ENCODE results near the gene RAD21L1. TPM values are rescaled to one million over a fixed set of nuclear protein-coding genes. Genes with fewer than 3 reads are reported as not detected.

RAD21L1 gene
- total RNA-seq, 1 donor from 2014 or later = 1.1 TPM

DNA sequence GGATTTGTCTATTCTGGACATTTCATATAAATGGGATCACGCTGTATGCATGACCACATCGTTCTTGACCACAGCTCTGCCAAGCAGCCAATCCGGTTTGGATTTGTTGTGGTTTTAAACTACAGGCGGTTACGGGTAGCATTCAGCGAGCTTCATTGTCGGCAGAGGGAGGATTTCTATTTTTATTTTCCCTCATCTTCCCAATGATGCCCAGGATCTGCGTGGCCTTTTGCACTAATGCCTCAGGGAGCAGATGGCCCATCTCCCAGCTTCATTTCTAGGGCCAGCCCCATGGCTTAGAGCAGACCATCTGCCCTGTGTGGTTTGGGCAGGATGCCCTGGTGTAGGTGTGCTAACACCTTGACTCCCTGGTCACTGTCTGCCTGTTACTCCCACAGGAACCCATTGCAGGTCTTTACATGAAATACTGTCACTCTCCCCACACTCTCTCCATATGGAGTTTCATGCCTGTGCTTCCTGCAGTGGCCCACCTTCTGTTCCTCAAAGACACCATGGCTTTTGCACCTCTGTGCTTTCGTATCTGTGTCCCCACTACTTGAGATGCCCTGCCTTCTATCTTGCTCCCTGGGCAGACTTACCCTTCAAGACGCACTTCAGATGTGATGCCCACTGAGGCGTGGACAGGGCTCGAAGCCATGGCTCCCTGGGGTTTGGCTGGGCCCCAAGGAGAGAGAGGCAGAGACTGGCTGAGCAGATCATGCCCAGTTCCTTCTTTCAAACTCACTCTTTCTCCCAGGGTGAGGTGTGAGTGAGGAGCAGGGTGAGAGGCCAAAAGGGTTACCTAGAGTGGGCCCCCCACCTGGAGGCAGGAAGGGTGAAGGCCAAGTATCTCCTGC is 77.1 kb downstream of the RAD21L1 start:
- Mint-ChIP-seq H3K27ac (ENCODE audit: unreplicated experiment) (no peak overlapping the region), H3K9me3 (ENCODE audit: unreplicated experiment) (no peaks in the 10 kb centered on the region), H3K27me3 (ENCODE audit: unreplicated experiment) (peaks cover 5% of the 10 kb centered on the region), H3K36me3 (ENCODE audit: low read depth, unreplicated experiment) (peaks cover 18% of the 10 kb centered on the region), H3K4me1 (ENCODE audit: unreplicated experiment) (peaks cover 9% of the 10 kb centered on the region), H3K4me3 (ENCODE audit: unreplicated experiment) (no peak overlapping the region)
- TF ChIP-seq, protein P1, sequence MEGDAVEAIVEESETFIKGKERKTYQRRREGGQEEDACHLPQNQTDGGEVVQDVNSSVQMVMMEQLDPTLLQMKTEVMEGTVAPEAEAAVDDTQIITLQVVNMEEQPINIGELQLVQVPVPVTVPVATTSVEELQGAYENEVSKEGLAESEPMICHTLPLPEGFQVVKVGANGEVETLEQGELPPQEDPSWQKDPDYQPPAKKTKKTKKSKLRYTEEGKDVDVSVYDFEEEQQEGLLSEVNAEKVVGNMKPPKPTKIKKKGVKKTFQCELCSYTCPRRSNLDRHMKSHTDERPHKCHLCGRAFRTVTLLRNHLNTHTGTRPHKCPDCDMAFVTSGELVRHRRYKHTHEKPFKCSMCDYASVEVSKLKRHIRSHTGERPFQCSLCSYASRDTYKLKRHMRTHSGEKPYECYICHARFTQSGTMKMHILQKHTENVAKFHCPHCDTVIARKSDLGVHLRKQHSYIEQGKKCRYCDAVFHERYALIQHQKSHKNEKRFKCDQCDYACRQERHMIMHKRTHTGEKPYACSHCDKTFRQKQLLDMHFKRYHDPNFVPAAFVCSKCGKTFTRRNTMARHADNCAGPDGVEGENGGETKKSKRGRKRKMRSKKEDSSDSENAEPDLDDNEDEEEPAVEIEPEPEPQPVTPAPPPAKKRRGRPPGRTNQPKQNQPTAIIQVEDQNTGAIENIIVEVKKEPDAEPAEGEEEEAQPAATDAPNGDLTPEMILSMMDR (IDR thresholded peaks at IDR 0.05; ENCODE audit: unreplicated experiment) = no peak
- no peak for DNase-seq (ENCODE audit: low spot score)

DNA sequence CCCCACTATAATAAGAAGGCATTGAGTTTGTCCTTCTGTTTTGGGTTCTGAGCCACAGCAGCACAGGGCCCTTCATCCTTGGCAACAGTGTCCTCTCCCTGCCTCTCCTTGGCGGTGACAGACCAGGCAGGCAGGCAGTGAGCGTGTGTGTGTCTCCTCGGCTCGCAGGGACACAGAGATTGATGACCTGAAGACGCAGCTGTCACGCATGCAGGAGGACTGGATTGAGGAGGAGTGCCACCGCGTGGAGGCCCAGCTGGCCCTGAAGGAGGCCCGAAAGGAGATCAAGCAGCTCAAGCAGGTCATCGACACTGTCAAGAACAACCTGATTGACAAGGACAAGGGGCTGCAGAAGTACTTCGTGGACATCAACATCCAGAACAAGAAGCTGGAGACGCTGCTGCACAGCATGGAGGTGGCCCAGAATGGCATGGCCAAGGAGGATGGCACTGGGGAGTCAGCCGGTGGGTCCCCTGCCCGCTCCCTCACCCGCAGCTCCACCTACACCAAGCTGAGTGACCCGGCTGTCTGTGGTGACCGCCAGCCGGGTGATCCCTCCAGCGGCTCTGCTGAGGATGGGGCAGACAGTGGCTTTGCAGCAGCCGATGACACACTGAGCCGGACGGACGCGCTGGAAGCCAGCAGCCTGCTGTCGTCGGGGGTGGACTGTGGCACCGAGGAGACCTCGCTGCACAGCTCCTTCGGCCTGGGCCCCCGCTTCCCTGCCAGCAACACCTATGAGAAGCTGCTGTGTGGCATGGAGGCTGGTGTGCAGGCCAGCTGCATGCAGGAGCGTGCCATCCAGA is 79.1 kb downstream of the RAD21L1 start:
- Mint-ChIP-seq H3K9me3 (ENCODE audit: unreplicated experiment) (no peaks in the 10 kb centered on the region), H3K4me1 (ENCODE audit: unreplicated experiment) (peaks cover 11% of the 10 kb centered on the region), H3K4me3 (ENCODE audit: unreplicated experiment) (no peak overlapping the region), H3K27ac (ENCODE audit: unreplicated experiment) (no peak overlapping the region), H3K27me3 (ENCODE audit: unreplicated experiment) (peaks cover 5% of the 10 kb centered on the region), H3K36me3 (ENCODE audit: low read depth, unreplicated experiment) (peaks cover 18% of the 10 kb centered on the region)
- no peak for DNase-seq (ENCODE audit: low spot score)
- TF ChIP-seq, protein P1 (IDR thresholded peaks at IDR 0.05; ENCODE audit: unreplicated experiment) = no peak

Other genes with a start within 250 kb of the RAD21L1 start
- 0.95 TPM for gene RSPO4, start 223.7 kb upstream of the RAD21L1 start, total RNA-seq (ENCODE audit: unreplicated experiment)
- gene PSMF1, start 107.4 kb upstream of the RAD21L1 start, total RNA-seq (ENCODE audit: unreplicated experiment) = 91.7 TPM
- 35.4 TPM for gene TMEM74B, start 41.1 kb upstream of the RAD21L1 start, total RNA-seq (ENCODE audit: unreplicated experiment)
- gene C20orf202, start 22.6 kb upstream of the RAD21L1 start, total RNA-seq (ENCODE audit: unreplicated experiment) = 0.92 TPM
- gene SNPH, start 40.2 kb downstream of the RAD21L1 start, total RNA-seq (ENCODE audit: unreplicated experiment) = 8.4 TPM
- 10.1 TPM for gene SDCBP2, start 103.1 kb downstream of the RAD21L1 start, total RNA-seq (ENCODE audit: unreplicated experiment)
- 952 TPM for gene FKBP1A, start 167.0 kb downstream of the RAD21L1 start, total RNA-seq (ENCODE audit: unreplicated experiment)
- gene NSFL1C, start 240.8 kb downstream of the RAD21L1 start, total RNA-seq (ENCODE audit: unreplicated experiment) = 104 TPM

Measured in endothelial cell (in vitro differentiated cells).